ENCODE data around the gene CEP55. TPM values are rescaled to one million over a fixed set of nuclear protein-coding genes. Genes with fewer than 3 reads are reported as not detected.

Gene CEP55
- total and polyA plus RNA-seq, 11 donors = 0.19 to 7.3 (median 0.73) TPM; not detected in 5

DNA sequence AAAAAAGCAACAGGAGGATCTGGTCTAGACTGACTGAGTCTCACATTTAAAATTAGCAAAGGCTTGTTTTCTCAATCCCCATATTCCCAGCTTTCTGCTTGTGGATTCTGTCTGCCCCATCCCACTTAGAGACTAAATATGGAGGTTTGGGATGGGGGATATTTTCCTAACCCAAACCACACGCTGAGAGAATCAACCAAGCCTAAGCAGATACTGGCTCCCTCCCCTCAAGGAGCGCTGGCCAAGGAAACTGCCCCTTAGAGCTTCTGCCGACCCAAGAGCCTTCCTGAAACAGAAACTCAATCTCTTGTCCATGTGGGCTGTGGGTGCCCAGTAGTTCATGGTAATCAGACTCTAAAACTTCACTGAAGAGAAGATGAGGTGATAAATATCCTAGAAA is 74.0 kb downstream of the CEP55 start:
- no peak for DNase-seq
- Histone ChIP-seq H3K36me3 (no peaks in the 10 kb centered on the region), H3K9me3 (no peaks in the 10 kb centered on the region), H3K4me3 (no peak overlapping the region), H3K27ac (no peak overlapping the region), H3K27me3 (peaks cover 19 to 58% (median 37%) of the 10 kb centered on the region in 9 donors), H3K4me1 (peaks cover 0 to 46% (median 0%) of the 10 kb centered on the region in 12 donors)
- ATAC-seq = no peak
- TF ChIP-seq, protein P1, sequence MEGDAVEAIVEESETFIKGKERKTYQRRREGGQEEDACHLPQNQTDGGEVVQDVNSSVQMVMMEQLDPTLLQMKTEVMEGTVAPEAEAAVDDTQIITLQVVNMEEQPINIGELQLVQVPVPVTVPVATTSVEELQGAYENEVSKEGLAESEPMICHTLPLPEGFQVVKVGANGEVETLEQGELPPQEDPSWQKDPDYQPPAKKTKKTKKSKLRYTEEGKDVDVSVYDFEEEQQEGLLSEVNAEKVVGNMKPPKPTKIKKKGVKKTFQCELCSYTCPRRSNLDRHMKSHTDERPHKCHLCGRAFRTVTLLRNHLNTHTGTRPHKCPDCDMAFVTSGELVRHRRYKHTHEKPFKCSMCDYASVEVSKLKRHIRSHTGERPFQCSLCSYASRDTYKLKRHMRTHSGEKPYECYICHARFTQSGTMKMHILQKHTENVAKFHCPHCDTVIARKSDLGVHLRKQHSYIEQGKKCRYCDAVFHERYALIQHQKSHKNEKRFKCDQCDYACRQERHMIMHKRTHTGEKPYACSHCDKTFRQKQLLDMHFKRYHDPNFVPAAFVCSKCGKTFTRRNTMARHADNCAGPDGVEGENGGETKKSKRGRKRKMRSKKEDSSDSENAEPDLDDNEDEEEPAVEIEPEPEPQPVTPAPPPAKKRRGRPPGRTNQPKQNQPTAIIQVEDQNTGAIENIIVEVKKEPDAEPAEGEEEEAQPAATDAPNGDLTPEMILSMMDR (IDR thresholded peaks at IDR 0.05) = no peak
- no peak for TF ChIP-seq POLR2A (IDR thresholded peaks at IDR 0.05)
- intact Hi-C loops (cut with DNase I) = no loop called here
- WGBS, 4 donors = 38 to 52% (median 44%) methylated on average over 3 of the region's 3 CpGs

DNA sequence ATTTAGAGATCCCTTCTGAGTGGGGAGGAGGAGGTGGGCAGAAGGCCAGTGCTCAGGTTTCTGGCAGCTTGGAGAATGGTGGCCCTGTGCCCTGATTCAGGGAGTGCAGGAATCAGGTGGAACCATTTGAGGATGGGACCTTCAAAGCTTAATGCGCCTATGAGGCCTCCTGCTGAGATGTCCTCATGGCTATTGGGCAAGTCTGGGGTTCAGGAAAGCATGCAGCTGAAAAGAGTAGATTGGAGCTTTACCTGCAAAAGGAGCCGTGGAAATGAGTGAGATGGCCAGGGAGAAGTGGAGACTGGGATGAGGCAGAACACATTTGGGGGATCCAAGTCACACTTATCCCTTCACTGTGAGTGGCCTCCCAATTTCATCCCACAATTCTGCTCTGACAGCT is 76.2 kb downstream of the CEP55 start:
- TF ChIP-seq, protein P1 (IDR thresholded peaks at IDR 0.05) = no peak
- TF ChIP-seq POLR2A (IDR thresholded peaks at IDR 0.05) = no peak
- Histone ChIP-seq H3K4me1 (peaks cover 0 to 28% (median 0%) of the 10 kb centered on the region in 12 donors), H3K27ac (no peak overlapping the region), H3K9me3 (no peaks in the 10 kb centered on the region), H3K27me3 (peaks cover 5 to 36% (median 17%) of the 10 kb centered on the region in 9 donors), H3K36me3 (no peaks in the 10 kb centered on the region), H3K4me3 (no peak overlapping the region)
- ATAC-seq = no peak
- 47 to 95% (median 90%) methylated on average over 2 of the region's 2 CpGs for WGBS, 4 donors
- intact Hi-C loops (cut with DNase I) = no loop called here
- no peak for DNase-seq

DNA sequence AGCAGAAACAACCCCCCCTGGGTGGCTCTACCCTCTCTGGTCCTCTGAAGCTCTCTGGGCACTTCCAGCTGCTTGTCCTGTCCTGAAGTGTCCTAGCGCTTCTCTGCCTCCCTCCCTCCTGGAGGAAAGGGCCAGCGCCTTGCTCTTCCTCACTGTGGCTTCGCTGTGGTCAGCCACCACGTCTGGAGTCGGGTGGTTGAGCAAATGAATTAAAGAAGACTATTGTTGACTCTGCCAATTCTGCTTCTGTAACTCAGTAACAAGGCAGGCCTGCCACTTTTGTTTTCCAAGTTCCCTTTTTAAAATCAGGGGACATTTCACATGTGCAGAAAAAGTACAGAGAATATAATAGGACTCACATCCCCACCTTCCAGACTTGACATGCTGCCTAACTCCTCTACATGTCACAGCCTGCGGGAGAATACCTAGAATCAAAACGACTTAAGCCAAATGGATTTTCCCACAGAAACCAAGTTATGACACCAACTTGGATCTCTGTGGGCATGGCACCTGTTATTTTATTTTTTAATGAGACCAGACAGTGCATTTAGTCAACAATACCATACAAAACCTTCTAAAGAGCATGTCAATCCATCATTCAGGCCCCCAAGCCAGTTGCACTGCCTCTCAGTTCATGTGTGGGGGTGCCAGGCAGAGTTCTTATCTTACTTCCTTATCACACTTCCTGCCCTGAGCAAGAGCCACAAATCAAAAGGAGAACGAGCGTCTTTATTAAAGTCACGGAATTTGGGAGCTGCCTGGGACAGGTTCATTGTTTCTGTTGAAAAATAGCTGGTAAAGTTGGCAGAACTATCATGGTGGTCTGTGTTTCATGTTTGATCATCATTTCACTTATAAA is 76.9 kb downstream of the CEP55 start:
- DNase-seq (peak in 4 of 5 donors; percentile 21 to 74 (median 48)), ATAC-seq (peak in 3 of 4 donors; percentile 54 to 81 (median 67))
- no peak overlapping the region for H3K27ac ChIP-seq
- intact Hi-C loops (cut with DNase I) = no loop called here
- TF ChIP-seq, protein P1 (IDR thresholded peaks at IDR 0.05) = no peak
- TF ChIP-seq POLR2A (IDR thresholded peaks at IDR 0.05) = no peak
- H3K9me3 ChIP-seq = no peaks in the 10 kb centered on the region
- peaks cover 0 to 26% (median 0%) of the 10 kb centered on the region in 12 donors for H3K4me1 ChIP-seq
- WGBS, 4 donors = 46 to 58% (median 52%) methylated on average over 10 of the region's 10 CpGs
- H3K4me3 ChIP-seq = no peak overlapping the region
- H3K36me3 ChIP-seq = no peaks in the 10 kb centered on the region
- peaks cover 0 to 29% (median 10%) of the 10 kb centered on the region in 9 donors for H3K27me3 ChIP-seq

DNA sequence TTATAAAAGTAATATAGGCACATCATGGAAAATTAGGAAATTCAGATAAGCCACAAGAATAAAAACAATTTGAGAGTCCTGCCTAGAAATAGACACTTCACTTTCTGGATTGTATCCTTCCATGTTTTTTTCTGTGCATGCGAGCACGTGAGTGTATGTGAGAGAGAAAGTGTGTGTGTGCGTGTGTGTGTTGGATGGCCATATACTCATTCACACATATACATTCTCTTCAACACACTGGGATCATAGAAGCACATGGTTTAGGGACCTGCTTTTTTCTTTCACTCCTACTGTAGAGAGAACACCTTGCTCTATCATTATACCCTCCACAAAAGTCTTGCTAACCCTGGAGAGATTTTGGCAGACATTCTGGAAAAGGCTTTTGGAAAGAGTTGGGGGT is 77.5 kb downstream of the CEP55 start:
- 66 to 81% (median 77%) methylated on average over 3 of the region's 3 CpGs for WGBS, 4 donors
- peaks cover 0 to 23% (median 6%) of the 10 kb centered on the region in 9 donors for H3K27me3 ChIP-seq
- peaks cover 0 to 26% (median 0%) of the 10 kb centered on the region in 12 donors for H3K4me1 ChIP-seq
- TF ChIP-seq, protein P1 (IDR thresholded peaks at IDR 0.05) = no peak
- TF ChIP-seq POLR2A (IDR thresholded peaks at IDR 0.05) = no peak
- no peaks in the 10 kb centered on the region for H3K9me3 ChIP-seq
- H3K36me3 ChIP-seq = no peaks in the 10 kb centered on the region
- ATAC-seq (no peak), DNase-seq (no peak)
- H3K4me3 ChIP-seq = no peak overlapping the region
- intact Hi-C loops (cut with DNase I) = no loop called here
- H3K27ac ChIP-seq = no peak overlapping the region
